ENCODE data around the gene KIAA1755. TPM values are rescaled to one million over a fixed set of nuclear protein-coding genes. Genes with fewer than 3 reads are reported as not detected.
"Not testable (repeated sequence)": the region's sequence is repeated elsewhere in the genome, so short reads cannot be mapped to it uniquely, and the experiment has no call there.

KIAA1755 gene
- total RNA-seq, 8 experiments from 2014 or later, result 0.05 to 73.6 (median 1.2) TPM

GRCh38 chr20:38283236-38283635, 22.7 kb upstream of the KIAA1755 start:
- WGBS, 10 experiments, result 60 to 100% methylated on average over 1 of the region's 2 CpGs; no CpG with 5 or more reads in 8 of the 10 experiments
- peaks cover 16 to 18% of the 10 kb centered on the region in 2 donors for H3K4me1 ChIP-seq (replicated peaks in 1 of 2)
- no peak overlapping the region for H3K27ac ChIP-seq
- in situ Hi-C loops (cut with MboI; ENCODE audit: low pct_unique_long_range_greater_than_20kb in 2 of 9, low sequenced_read_pairs in 9 of 9, unreplicated experiment in 9 of 9), result no loop called here
- no peak overlapping the region for H3K4me3 ChIP-seq
- ATAC-seq (replicated peaks in 6 of 8), result no peak

GRCh38 chr20:38281176-38281915, 20.8 kb upstream of the KIAA1755 start:
- H3K4me1 ChIP-seq (replicated peaks in 1 of 2); in situ Hi-C loops (cut with MboI; ENCODE audit: low pct_unique_long_range_greater_than_20kb in 2 of 9, low sequenced_read_pairs in 9 of 9, unreplicated experiment in 9 of 9); H3K27ac ChIP-seq; ATAC-seq (replicated peaks in 6 of 8); H3K4me3 ChIP-seq: not testable (repeated sequence)
- 0 to 87% (median 61%) methylated on average over 1 to 4 of the region's 6 CpGs; no CpG with 5 or more reads in 1 of the 10 experiments for WGBS, 10 experiments

DNA sequence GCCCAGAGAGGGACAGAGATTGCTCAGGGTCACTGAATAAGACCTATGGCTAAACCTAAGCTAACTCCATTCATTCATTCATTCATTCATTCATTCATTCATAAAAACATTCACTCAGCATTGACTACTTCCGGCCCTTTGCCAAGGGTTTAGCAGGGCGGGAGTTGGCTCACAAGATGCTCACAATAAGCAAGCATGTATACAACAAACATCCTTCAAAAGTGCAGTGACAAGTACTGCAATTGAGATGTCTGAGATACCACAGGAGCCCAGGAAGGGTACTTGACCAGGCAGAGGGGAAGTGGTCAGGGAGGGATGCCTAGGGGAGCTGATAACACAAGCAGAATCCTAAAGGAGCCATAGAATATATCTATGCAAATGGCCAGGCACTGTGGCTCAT, 18.2 kb upstream of the KIAA1755 start:
- in situ Hi-C loops (cut with MboI; ENCODE audit: low pct_unique_long_range_greater_than_20kb in 2 of 9, low sequenced_read_pairs in 9 of 9, unreplicated experiment in 9 of 9), result no loop called here
- Histone ChIP-seq H3K4me3 (no peak overlapping the region), H3K27ac (no peak overlapping the region), H3K4me1 (replicated peaks in 1 of 2) (peaks cover 0 to 2% of the 10 kb centered on the region in 2 donors)
- 89 to 100% (median 100%) methylated on average over 1 to 2 of the region's 2 CpGs for WGBS, 10 experiments
- ATAC-seq (replicated peaks in 6 of 8), result no peak

GRCh38 chr20:38278131-38278530, 17.6 kb upstream of the KIAA1755 start:
- peak in 4 of 8 experiments; percentile 12 to 72 (median 48) for ATAC-seq (replicated peaks in 6 of 8)
- H3K27ac ChIP-seq, result no peak overlapping the region
- H3K4me3 ChIP-seq, result no peak overlapping the region
- in situ Hi-C loops (cut with MboI; ENCODE audit: low pct_unique_long_range_greater_than_20kb in 2 of 9, low sequenced_read_pairs in 9 of 9, unreplicated experiment in 9 of 9), result no loop called here
- peaks cover 0 to 2% of the 10 kb centered on the region in 2 donors for H3K4me1 ChIP-seq (replicated peaks in 1 of 2)
- WGBS, 10 experiments, result 38 to 100% (median 87%) methylated on average over 1 to 6 of the region's 14 CpGs; no CpG with 5 or more reads in 6 of the 10 experiments

DNA sequence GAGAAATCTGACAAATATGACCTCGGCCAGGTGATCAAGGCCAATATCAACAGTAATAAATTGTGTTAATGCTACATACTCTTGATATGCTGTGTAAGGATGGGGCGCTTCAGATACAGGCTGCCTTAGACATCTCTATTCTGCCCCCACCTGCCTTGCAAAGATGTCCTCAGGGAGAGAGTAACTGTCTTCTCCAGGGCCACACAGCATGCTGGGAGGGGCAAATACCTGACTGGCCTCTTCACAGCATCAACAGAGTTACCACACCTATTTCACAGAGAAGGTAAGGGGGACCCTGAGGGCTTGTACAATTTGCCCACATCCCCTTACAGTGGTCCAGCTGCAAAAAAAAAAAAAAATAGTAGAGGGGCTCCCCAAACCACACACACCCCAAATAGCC, 17.2 kb upstream of the KIAA1755 start:
- no peak for ATAC-seq (replicated peaks in 6 of 8)
- Histone ChIP-seq H3K4me1 (replicated peaks in 1 of 2) (peaks cover 0 to 2% of the 10 kb centered on the region in 2 donors), H3K4me3 (no peak overlapping the region), H3K27ac (no peak overlapping the region)
- 80 to 100% (median 100%) methylated on average over 1 to 2 of the region's 2 CpGs; no CpG with 5 or more reads in 4 of the 10 experiments for WGBS, 10 experiments
- in situ Hi-C loops (cut with MboI; ENCODE audit: low pct_unique_long_range_greater_than_20kb in 2 of 9, low sequenced_read_pairs in 9 of 9, unreplicated experiment in 9 of 9), result no loop called here

GRCh38 chr20:38277285-38277684, 16.8 kb upstream of the KIAA1755 start:
- 60 to 100% (median 93%) methylated on average over 1 to 4 of the region's 5 CpGs; no CpG with 5 or more reads in 4 of the 10 experiments for WGBS, 10 experiments
- ATAC-seq (replicated peaks in 6 of 8), result peak in 1 of 8 experiments; percentile 36
- H3K4me1 ChIP-seq (replicated peaks in 1 of 2), result peaks cover 0 to 2% of the 10 kb centered on the region in 2 donors
- H3K27ac ChIP-seq, result no peak overlapping the region
- in situ Hi-C loops (cut with MboI; ENCODE audit: low pct_unique_long_range_greater_than_20kb in 2 of 9, low sequenced_read_pairs in 9 of 9, unreplicated experiment in 9 of 9), result no loop called here
- no peak overlapping the region for H3K4me3 ChIP-seq

DNA sequence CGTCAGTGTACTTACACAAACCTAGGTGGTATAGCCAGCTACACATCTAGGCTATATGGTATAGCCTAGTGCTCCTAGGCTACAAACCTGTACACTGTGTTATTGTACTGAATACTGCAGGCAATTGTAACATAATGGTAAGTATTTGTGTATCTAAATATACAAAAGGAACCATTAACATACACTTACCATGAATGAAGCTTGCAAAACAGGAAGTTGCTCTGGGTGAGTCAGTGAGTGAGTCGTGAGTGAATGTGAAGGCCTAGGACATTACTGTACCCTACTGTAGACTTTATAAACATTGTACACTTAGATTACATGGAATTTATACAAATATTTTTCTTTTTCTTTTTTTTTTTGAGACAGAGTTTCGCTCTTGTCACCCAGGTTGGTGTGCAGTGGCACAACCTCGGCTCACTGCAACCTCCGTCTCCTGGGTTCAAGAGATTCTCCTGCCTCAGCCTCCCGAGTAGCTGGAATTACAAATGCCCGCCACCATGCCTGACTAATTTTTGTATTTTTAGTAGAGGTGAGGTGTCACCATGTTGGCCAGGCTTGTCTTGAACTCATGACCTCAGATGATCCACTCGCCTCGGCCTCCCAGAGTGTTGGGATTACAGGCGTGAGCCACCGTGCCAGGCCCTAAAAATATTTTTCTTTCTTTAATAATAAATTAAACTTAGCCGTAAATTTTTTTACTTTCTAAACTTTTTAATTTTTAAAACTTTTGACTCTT, 15.4 kb upstream of the KIAA1755 start:
- H3K27ac ChIP-seq, result no peak overlapping the region

DNA sequence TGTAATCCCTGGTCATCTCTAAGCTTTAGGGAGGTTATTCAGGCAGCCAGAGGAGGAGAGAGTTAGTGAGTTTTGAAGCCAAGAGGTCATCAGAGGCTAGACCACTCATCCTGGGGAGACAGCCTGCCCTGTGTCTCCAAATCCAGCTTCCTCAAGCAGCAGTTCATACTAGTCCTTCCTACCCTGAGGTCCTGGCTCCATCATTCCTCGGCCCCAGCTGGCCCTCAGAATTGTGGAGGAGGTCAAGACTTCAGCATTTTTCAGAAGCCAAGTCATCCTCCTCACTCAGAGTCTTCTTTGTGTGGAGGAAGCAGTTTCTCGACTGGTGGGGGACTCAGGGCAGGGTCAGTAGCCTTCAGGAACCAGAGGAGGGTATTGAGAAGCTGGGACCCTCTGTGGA, 12.4 kb upstream of the KIAA1755 start:
- no peak for ATAC-seq (replicated peaks in 6 of 8)
- in situ Hi-C loops (cut with MboI; ENCODE audit: low pct_unique_long_range_greater_than_20kb in 2 of 9, low sequenced_read_pairs in 9 of 9, unreplicated experiment in 9 of 9), result no loop called here
- 0 to 40% (median 10%) methylated on average over 1 to 2 of the region's 2 CpGs; no CpG with 5 or more reads in 6 of the 10 experiments for WGBS, 10 experiments

More for the DNA sequence above, 15.4 kb upstream of the KIAA1755 start:
- H3K4me3 ChIP-seq, result no peak overlapping the region
- H3K4me1 ChIP-seq (replicated peaks in 1 of 2), result peaks cover 0 to 2% of the 10 kb centered on the region in 2 donors
- WGBS, 10 experiments, result 24 to 97% (median 85%) methylated on average over 6 to 9 of the region's 12 CpGs
- peak in 4 of 8 experiments; percentile 35 to 82 (median 68) for ATAC-seq (replicated peaks in 6 of 8)
- in situ Hi-C loops (cut with MboI; ENCODE audit: low pct_unique_long_range_greater_than_20kb in 2 of 9, low sequenced_read_pairs in 9 of 9, unreplicated experiment in 9 of 9), result no loop called here

GRCh38 chr20:38272398-38272797, 11.9 kb upstream of the KIAA1755 start:
- no peak for ATAC-seq (replicated peaks in 6 of 8)
- Histone ChIP-seq H3K4me1 (replicated peaks in 1 of 2) (no peaks in the 10 kb centered on the region), H3K27ac (no peak overlapping the region), H3K4me3 (no peak overlapping the region)
- in situ Hi-C loops (cut with MboI; ENCODE audit: low pct_unique_long_range_greater_than_20kb in 2 of 9, low sequenced_read_pairs in 9 of 9, unreplicated experiment in 9 of 9), result no loop called here
- WGBS, 10 experiments, result 38 to 69% (median 57%) methylated on average over 1 to 2 of the region's 2 CpGs; no CpG with 5 or more reads in 6 of the 10 experiments

More for the DNA sequence above, 12.4 kb upstream of the KIAA1755 start:
- Histone ChIP-seq H3K4me3 (no peak overlapping the region), H3K27ac (no peak overlapping the region), H3K4me1 (replicated peaks in 1 of 2) (no peaks in the 10 kb centered on the region)

- ATAC-seq (replicated peaks in 6 of 8), result no peak
- in situ Hi-C loops (cut with MboI; ENCODE audit: low pct_unique_long_range_greater_than_20kb in 2 of 9, low sequenced_read_pairs in 9 of 9, unreplicated experiment in 9 of 9), result no loop called here
These were observed 11.1 kb upstream of the KIAA1755 start for GRCh38 chr20:38271608-38272120.

DNA sequence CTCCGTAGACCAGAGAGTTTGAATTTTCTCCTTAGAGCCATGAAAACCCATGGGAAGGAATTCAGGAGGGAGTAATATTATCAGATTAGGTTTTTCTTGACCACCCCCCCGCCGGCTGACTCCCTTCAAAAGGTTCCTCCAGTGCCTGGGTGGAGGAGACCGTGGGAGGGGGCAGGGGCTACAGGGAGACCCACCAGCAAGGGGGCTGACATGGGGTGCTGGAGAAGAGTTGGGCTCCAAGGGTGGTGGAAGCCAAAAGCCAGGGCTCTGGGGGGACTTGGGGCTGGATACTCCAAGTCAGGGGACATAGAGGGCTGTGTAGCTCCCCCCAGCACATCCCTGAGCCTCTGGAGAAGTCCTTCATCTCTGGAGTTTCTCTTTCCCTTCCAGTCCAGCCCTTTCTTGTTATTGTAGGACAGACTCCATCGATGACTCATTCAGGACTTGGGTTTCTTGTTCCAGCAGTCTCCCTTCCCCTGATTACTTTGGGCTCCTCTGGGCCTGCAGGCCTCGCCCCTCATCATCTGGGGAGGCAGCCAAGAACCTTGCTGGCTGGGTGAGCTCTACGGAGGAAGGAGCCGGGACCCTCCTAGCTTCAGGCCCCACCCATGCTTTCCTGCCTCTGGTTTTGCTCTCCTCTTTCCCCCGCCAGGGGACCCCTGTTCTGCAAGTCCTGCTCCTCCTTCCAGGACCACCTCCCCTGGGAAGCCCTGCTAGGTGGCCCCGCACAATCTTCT, 10.5 kb upstream of the KIAA1755 start:
- peak in 3 of 8 experiments; percentile 66 to 89 (median 88) for ATAC-seq (replicated peaks in 6 of 8)
- H3K4me3 ChIP-seq, result no peak overlapping the region
- H3K27ac ChIP-seq, result no peak overlapping the region
- WGBS, 10 experiments, result 12 to 100% (median 68%) methylated on average over 1 to 6 of the region's 10 CpGs; no CpG with 5 or more reads in 4 of the 10 experiments
- H3K4me1 ChIP-seq (replicated peaks in 1 of 2), result no peaks in the 10 kb centered on the region
- in situ Hi-C loops (cut with MboI; ENCODE audit: low pct_unique_long_range_greater_than_20kb in 2 of 9, low sequenced_read_pairs in 9 of 9, unreplicated experiment in 9 of 9), result no loop called here

More at GRCh38 chr20:38271608-38272120, 11.1 kb upstream of the KIAA1755 start:
- WGBS, 10 experiments, result 56 to 100% (median 100%) methylated on average over 1 to 2 of the region's 2 CpGs; no CpG with 5 or more reads in 5 of the 10 experiments
- Histone ChIP-seq H3K4me3 (no peak overlapping the region), H3K27ac (no peak overlapping the region), H3K4me1 (replicated peaks in 1 of 2) (no peaks in the 10 kb centered on the region)

DNA sequence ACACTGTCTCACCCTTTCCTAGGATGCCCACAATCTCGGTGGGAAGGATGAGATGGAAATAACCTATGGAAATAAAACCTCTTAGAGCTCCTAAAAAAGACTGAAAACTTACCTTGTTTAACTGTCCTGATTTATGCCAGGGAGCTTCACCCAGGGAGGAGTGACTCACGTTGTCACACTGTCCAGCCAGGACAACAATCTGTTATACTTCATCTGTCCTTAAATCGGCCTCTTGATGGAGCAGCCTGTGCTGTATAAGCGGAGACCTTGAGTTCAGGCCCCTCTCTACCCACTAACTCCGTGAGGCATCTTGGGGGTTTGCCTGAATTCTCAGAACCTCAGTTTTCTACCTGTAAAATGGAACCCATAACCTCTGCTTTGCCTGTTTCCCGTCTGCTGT, 9.2 kb upstream of the KIAA1755 start:
- H3K27ac ChIP-seq, result no peak overlapping the region
- no peak for ATAC-seq (replicated peaks in 6 of 8)
- 47 to 100% (median 58%) methylated on average over 2 to 6 of the region's 6 CpGs; no CpG with 5 or more reads in 5 of the 10 experiments for WGBS, 10 experiments
- in situ Hi-C loops (cut with MboI; ENCODE audit: low pct_unique_long_range_greater_than_20kb in 2 of 9, low sequenced_read_pairs in 9 of 9, unreplicated experiment in 9 of 9), result no loop called here
- no peak overlapping the region for H3K4me3 ChIP-seq
- H3K4me1 ChIP-seq (replicated peaks in 1 of 2), result no peaks in the 10 kb centered on the region
